ENCODE results near the gene TRAPPC10. TPM values are rescaled to one million over a fixed set of nuclear protein-coding genes. Genes with fewer than 3 reads are reported as not detected.

The TRAPPC10 gene
- total and polyA plus RNA-seq, 2 donors (not counting 1 experiment from before 2014, with no cell fraction given): 15.4 to 22.0 TPM

DNA sequence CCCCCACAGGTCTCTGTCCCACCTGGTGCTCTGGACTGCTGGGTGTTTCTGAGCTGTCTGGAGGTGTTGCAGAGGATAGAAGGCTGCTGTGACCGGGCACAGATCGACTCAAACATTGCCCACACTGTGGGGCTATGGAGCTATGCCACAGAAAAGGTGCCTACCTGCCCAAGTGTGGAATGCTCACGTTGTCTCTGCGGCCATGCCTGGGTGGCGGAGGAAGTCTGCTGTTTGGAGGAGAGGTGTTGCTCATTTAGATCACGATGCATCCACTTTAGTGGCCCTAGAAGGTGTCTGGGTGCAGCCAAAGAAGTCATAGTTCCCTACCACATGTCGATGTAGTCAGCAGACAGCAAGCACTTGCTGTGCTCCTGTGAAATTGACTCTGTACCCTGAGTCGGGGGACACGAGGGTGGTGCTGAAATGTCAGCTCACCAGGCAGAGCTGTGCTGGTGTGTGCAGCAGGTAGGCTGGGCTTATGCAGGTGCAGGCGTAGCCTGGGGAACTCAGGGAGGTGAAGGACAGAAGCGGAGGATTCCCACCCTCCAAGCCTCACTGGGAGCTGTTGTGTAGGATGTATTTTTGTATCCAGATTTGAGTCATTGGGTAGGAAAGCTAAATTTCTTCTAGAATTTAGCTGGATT, 62.3 kb downstream of the TRAPPC10 start:
- no peak for DNase-seq (ENCODE audit: low read depth in 2 of 2)
- H3K4me3 ChIP-seq (replicated peaks in 1 of 4; ENCODE audit: control extremely low read depth in 1 of 4, insufficient read depth in 1 of 4, low read depth in 3 of 4, low read length in 4 of 4): no peak overlapping the region
- H3K36me3 ChIP-seq (ENCODE audit: control insufficient read depth, insufficient read depth, low read length): peaks cover 5% of the 10 kb centered on the region
- no peak overlapping the region for H3K4me2 ChIP-seq (ENCODE audit: extremely low read depth, insufficient read depth, low read length)
- no peaks in the 10 kb centered on the region for H3K79me2 ChIP-seq (ENCODE audit: control insufficient read depth, insufficient read depth, low read length)
- H3K27me3 ChIP-seq (ENCODE audit: control insufficient read depth, insufficient read depth, low read length): no peaks in the 10 kb centered on the region
- no peaks in the 10 kb centered on the region for H3K4me1 ChIP-seq (ENCODE audit: control insufficient read depth, extremely low read depth, insufficient read depth, low read length)
- no peak overlapping the region for H3K9ac ChIP-seq (ENCODE audit: insufficient read depth, low read length)
- H4K20me1 ChIP-seq (ENCODE audit: control insufficient read depth, extremely low read depth, insufficient read depth, low read length): no peaks in the 10 kb centered on the region
- H3K27ac ChIP-seq (ENCODE audit: insufficient read depth, low read length): no peak overlapping the region
- TF ChIP-seq EZH2 (IDR thresholded peaks at IDR 0.05; ENCODE audit: low read length, missing control alignments): no peak
- TF ChIP-seq, protein P1, sequence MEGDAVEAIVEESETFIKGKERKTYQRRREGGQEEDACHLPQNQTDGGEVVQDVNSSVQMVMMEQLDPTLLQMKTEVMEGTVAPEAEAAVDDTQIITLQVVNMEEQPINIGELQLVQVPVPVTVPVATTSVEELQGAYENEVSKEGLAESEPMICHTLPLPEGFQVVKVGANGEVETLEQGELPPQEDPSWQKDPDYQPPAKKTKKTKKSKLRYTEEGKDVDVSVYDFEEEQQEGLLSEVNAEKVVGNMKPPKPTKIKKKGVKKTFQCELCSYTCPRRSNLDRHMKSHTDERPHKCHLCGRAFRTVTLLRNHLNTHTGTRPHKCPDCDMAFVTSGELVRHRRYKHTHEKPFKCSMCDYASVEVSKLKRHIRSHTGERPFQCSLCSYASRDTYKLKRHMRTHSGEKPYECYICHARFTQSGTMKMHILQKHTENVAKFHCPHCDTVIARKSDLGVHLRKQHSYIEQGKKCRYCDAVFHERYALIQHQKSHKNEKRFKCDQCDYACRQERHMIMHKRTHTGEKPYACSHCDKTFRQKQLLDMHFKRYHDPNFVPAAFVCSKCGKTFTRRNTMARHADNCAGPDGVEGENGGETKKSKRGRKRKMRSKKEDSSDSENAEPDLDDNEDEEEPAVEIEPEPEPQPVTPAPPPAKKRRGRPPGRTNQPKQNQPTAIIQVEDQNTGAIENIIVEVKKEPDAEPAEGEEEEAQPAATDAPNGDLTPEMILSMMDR (conservative IDR thresholded peaks at IDR 0.05 in 1 of 2, IDR thresholded peaks at IDR 0.05 in 1 of 2; ENCODE audit: low read depth in 1 of 2, low read length in 2 of 2): no peak
- no peak overlapping the region for H2AFZ ChIP-seq (ENCODE audit: low read length)
- H3K9me3 ChIP-seq (ENCODE audit: control insufficient read depth, insufficient read depth, low read depth, low read length): no peaks in the 10 kb centered on the region

DNA sequence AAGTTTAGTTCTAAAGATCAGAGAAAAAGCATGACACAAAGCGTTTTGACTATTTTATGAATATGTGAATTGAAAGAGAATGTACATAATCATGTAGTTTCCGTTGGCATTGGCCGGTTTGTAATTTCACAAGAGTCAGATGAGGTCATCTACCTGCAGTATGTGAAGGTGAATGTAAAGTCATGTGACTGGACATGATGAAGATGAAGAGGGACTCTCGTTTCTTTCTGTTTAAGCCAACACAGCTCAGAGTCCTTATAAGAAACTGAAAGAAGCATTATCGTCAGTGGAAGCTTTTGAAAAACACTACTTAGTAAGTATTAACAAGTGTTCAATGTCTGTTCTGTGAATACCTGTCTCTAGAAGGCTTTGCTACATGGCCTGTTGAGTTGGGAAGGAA, 64.2 kb downstream of the TRAPPC10 start:
- TF ChIP-seq, protein P1 (conservative IDR thresholded peaks at IDR 0.05 in 1 of 2, IDR thresholded peaks at IDR 0.05 in 1 of 2; ENCODE audit: low read depth in 1 of 2, low read length in 2 of 2): no peak
- no peak for TF ChIP-seq EZH2 (IDR thresholded peaks at IDR 0.05; ENCODE audit: low read length, missing control alignments)
- no peaks in the 10 kb centered on the region for H3K79me2 ChIP-seq (ENCODE audit: control insufficient read depth, insufficient read depth, low read length)

DNA sequence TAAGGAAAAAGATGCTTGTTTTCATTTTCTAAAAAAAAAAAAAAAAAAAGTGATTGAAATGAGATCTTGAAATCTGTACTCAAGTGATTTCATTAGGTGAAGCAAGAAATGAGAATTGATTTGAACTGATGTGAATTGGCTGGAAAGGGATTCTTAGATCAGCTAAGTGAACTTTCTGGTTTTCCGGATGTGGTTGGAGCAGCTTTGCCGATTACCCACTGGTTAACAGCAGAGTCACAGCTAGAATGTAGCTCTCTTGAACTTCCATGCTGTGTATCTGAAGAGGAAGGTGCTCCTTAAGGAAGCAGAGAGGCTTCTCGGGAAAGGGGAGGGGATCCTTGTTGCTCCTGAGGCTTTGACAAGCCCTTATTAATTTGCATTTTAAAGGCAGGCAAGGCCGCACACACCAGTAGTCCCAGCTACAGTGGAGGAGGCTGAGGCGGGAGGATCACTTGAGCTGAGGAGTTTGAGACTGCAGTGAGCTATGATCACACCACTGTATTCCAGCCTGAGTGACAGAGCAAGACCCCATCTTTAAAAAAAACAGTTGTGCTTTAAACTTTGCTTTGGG, 66.4 kb downstream of the TRAPPC10 start:
- no peak overlapping the region for H3K4me3 ChIP-seq (replicated peaks in 1 of 4; ENCODE audit: control extremely low read depth in 1 of 4, insufficient read depth in 1 of 4, low read depth in 3 of 4, low read length in 4 of 4)
- H3K79me2 ChIP-seq (ENCODE audit: control insufficient read depth, insufficient read depth, low read length): no peaks in the 10 kb centered on the region
- no peaks in the 10 kb centered on the region for H4K20me1 ChIP-seq (ENCODE audit: control insufficient read depth, extremely low read depth, insufficient read depth, low read length)
- H3K27ac ChIP-seq (ENCODE audit: insufficient read depth, low read length): no peak overlapping the region
- no peaks in the 10 kb centered on the region for H3K27me3 ChIP-seq (ENCODE audit: control insufficient read depth, insufficient read depth, low read length)
- DNase-seq (ENCODE audit: low read depth in 2 of 2): no peak
- no peak overlapping the region for H3K9ac ChIP-seq (ENCODE audit: insufficient read depth, low read length)
- TF ChIP-seq, protein P1 (conservative IDR thresholded peaks at IDR 0.05 in 1 of 2, IDR thresholded peaks at IDR 0.05 in 1 of 2; ENCODE audit: low read depth in 1 of 2, low read length in 2 of 2): no peak
- no peak for TF ChIP-seq EZH2 (IDR thresholded peaks at IDR 0.05; ENCODE audit: low read length, missing control alignments)
- H3K4me1 ChIP-seq (ENCODE audit: control insufficient read depth, extremely low read depth, insufficient read depth, low read length): no peaks in the 10 kb centered on the region
- H3K36me3 ChIP-seq (ENCODE audit: control insufficient read depth, insufficient read depth, low read length): peaks cover 13% of the 10 kb centered on the region
- H2AFZ ChIP-seq (ENCODE audit: low read length): no peak overlapping the region
- no peak overlapping the region for H3K4me2 ChIP-seq (ENCODE audit: extremely low read depth, insufficient read depth, low read length)
- H3K9me3 ChIP-seq (ENCODE audit: control insufficient read depth, insufficient read depth, low read depth, low read length): no peaks in the 10 kb centered on the region

More for the DNA sequence above, 64.2 kb downstream of the TRAPPC10 start:
- H3K27me3 ChIP-seq (ENCODE audit: control insufficient read depth, insufficient read depth, low read length): no peaks in the 10 kb centered on the region
- no peak overlapping the region for H3K27ac ChIP-seq (ENCODE audit: insufficient read depth, low read length)
- peaks cover 7% of the 10 kb centered on the region for H3K36me3 ChIP-seq (ENCODE audit: control insufficient read depth, insufficient read depth, low read length)
- H2AFZ ChIP-seq (ENCODE audit: low read length): no peak overlapping the region
- no peak overlapping the region for H3K4me3 ChIP-seq (replicated peaks in 1 of 4; ENCODE audit: control extremely low read depth in 1 of 4, insufficient read depth in 1 of 4, low read depth in 3 of 4, low read length in 4 of 4)
- H3K4me2 ChIP-seq (ENCODE audit: extremely low read depth, insufficient read depth, low read length): no peak overlapping the region
- H4K20me1 ChIP-seq (ENCODE audit: control insufficient read depth, extremely low read depth, insufficient read depth, low read length): no peaks in the 10 kb centered on the region
- no peaks in the 10 kb centered on the region for H3K9me3 ChIP-seq (ENCODE audit: control insufficient read depth, insufficient read depth, low read depth, low read length)
- DNase-seq (ENCODE audit: low read depth in 2 of 2): no peak
- H3K9ac ChIP-seq (ENCODE audit: insufficient read depth, low read length): no peak overlapping the region
- no peaks in the 10 kb centered on the region for H3K4me1 ChIP-seq (ENCODE audit: control insufficient read depth, extremely low read depth, insufficient read depth, low read length)

All from fibroblast of lung (primary cell).